Activated CD8-positive, alpha-beta memory T cell treated with anti-CD3 and anti-CD28 coated beads, Interleukin-2, amount 10 ng/mL, durations not matched to agents 7 days and 5 days (primary cell): ENCODE measurements around the gene CUEDC1. TPM values are rescaled to one million over a fixed set of nuclear protein-coding genes. Genes with fewer than 3 reads are reported as not detected.

Source experiments
- ATAC-seq: fragments of 150-1000 bp; cut with Tn5 transposase; one replicate; pipeline ENCODE4 v1.10.0; 2021; ENCODE audit warnings: moderate library complexity
- CTCF ChIA-PET: fragments of 350-600 bp; sonication (Branson Sonifier 250); formaldehyde crosslinking; loops from one replicate; lab custom pipeline; 2021; ENCODE audit warnings: antibody characterized with exemption; lab: Charles Lee
- DNase-seq: peaks from one replicate; pipeline ENCODE4 v3.0.0-alpha.2; 2020
- H3K27ac Mint-ChIP-seq: one replicate; pipeline ENCODE4 v1.8.0; 2021; ENCODE audit warnings: mild to moderate bottlenecking, mixed read lengths
- H3K27me3 Mint-ChIP-seq: one replicate; pipeline ENCODE4 v1.8.0; 2021; ENCODE audit warnings: mixed read lengths
- H3K36me3 Mint-ChIP-seq: one replicate; pipeline ENCODE4 v1.8.0; 2021; ENCODE audit warnings: mild to moderate bottlenecking, mixed read lengths
- H3K4me1 Mint-ChIP-seq: one replicate; pipeline ENCODE4 v1.8.0; 2021; ENCODE audit warnings: mixed read lengths
- H3K4me3 Mint-ChIP-seq: one replicate; pipeline ENCODE4 v1.8.0; 2021; ENCODE audit warnings: mild to moderate bottlenecking, moderate library complexity, mixed read lengths
- H3K9me3 Mint-ChIP-seq: one replicate; pipeline ENCODE4 v1.8.0; 2022; ENCODE audit warnings: low read depth, mixed read lengths
- total RNA-seq, 2 experiments: library from RNA; stranded (reverse); gene quantifications; one replicate each; pipeline ENCODE4 v1.2.3, GENCODE V29; 2021

The CUEDC1 gene
- total RNA-seq, 2 experiments from 2014 or later, result not detected

- Mint-ChIP-seq H3K36me3 (no peaks in the 10 kb centered on the region), H3K4me3 (no peak overlapping the region), H3K9me3 (no peaks in the 10 kb centered on the region), H3K4me1 (peaks cover 21% of the 10 kb centered on the region), H3K27ac (no peak overlapping the region), H3K27me3 (peaks cover 39% of the 10 kb centered on the region)
- ATAC-seq (no peak), DNase-seq (no peak)
- CTCF ChIA-PET, result interaction anchor here (1.2 kb wide), 1 partner anchor 248 kb away, joined by 5 read pairs; no protein-coding TSS in a partner anchor
Measured at GRCh38 chr17:57864273-57864672, 90.9 kb downstream of the CUEDC1 start.

- Mint-ChIP-seq H3K27me3 (peaks cover 46% of the 10 kb centered on the region), H3K36me3 (no peaks in the 10 kb centered on the region), H3K4me3 (no peak overlapping the region), H3K9me3 (no peaks in the 10 kb centered on the region), H3K4me1 (peaks cover 20% of the 10 kb centered on the region), H3K27ac (no peak overlapping the region)
- CTCF ChIA-PET, result no interaction called here
- no peak for ATAC-seq
- no peak for DNase-seq
Measured at GRCh38 chr17:57862694-57863667, 92.2 kb downstream of the CUEDC1 start.

- DNase-seq (no peak), ATAC-seq (no peak)
- CTCF ChIA-PET, result interaction anchor here (4.5 to 9.3 kb wide), 2 partner anchors 11 to 135 kb away, joined by 25 to 121 read pairs; partner anchors contain the start of gene MRPS23
- Mint-ChIP-seq H3K27me3 (peaks cover 46% of the 10 kb centered on the region), H3K36me3 (no peaks in the 10 kb centered on the region), H3K4me1 (peaks cover 14% of the 10 kb centered on the region), H3K9me3 (no peaks in the 10 kb centered on the region), H3K4me3 (no peak overlapping the region), H3K27ac (no peak overlapping the region)
Measured at GRCh38 chr17:57861790-57862693, 93.2 kb downstream of the CUEDC1 start.

- Mint-ChIP-seq H3K27ac (no peak overlapping the region), H3K36me3 (no peaks in the 10 kb centered on the region), H3K4me1 (peaks cover 14% of the 10 kb centered on the region), H3K27me3 (peaks cover 46% of the 10 kb centered on the region), H3K4me3 (peak overlapping the region; percentile 41), H3K9me3 (no peaks in the 10 kb centered on the region)
- CTCF ChIA-PET, result interaction anchor here (0.7 to 9.3 kb wide), 9 partner anchors 8 to 292 kb away, joined by 3 to 121 read pairs (median 22); partner anchors contain the start of gene MRPS23
- ATAC-seq (peak; percentile 60), DNase-seq (peak; percentile 47)
Measured at GRCh38 chr17:57861000-57861789, 94.0 kb downstream of the CUEDC1 start.

GRCh38 chr17:57860414-57860999, 94.7 kb downstream of the CUEDC1 start:
- Mint-ChIP-seq H3K27me3 (peaks cover 46% of the 10 kb centered on the region), H3K27ac (no peak overlapping the region), H3K36me3 (no peaks in the 10 kb centered on the region), H3K9me3 (no peaks in the 10 kb centered on the region), H3K4me3 (no peak overlapping the region), H3K4me1 (peaks cover 14% of the 10 kb centered on the region)
- ATAC-seq (no peak), DNase-seq (no peak)
- CTCF ChIA-PET, result interaction anchor here (0.7 to 9.3 kb wide), 13 partner anchors 9 to 293 kb away, joined by 3 to 121 read pairs (median 7); partner anchors contain the start of gene MRPS23

GRCh38 chr17:57859601-57860413, 95.4 kb downstream of the CUEDC1 start:
- CTCF ChIA-PET, result interaction anchor here (0.8 to 9.3 kb wide), 16 partner anchors 9 to 312 kb away, joined by 3 to 121 read pairs (median 6); partner anchors contain the start of gene MRPS23
- Mint-ChIP-seq H3K36me3 (no peaks in the 10 kb centered on the region), H3K27ac (no peak overlapping the region), H3K9me3 (no peaks in the 10 kb centered on the region), H3K4me3 (no peak overlapping the region), H3K4me1 (peaks cover 14% of the 10 kb centered on the region), H3K27me3 (peaks cover 46% of the 10 kb centered on the region)
- no peak for ATAC-seq
- no peak for DNase-seq

- DNase-seq, result no peak
- no peak for ATAC-seq
- peaks cover 14% of the 10 kb centered on the region for H3K4me1 Mint-ChIP-seq
- H3K4me3 Mint-ChIP-seq, result no peak overlapping the region
- H3K9me3 Mint-ChIP-seq, result no peaks in the 10 kb centered on the region
- peaks cover 39% of the 10 kb centered on the region for H3K27me3 Mint-ChIP-seq
- no peaks in the 10 kb centered on the region for H3K36me3 Mint-ChIP-seq
- H3K27ac Mint-ChIP-seq, result no peak overlapping the region
- CTCF ChIA-PET, result interaction anchor here (1.1 to 9.3 kb wide), 13 partner anchors 8 to 314 kb away, joined by 3 to 121 read pairs (median 8); partner anchors contain the start of genes CUEDC1 and MRPS23
Measured at GRCh38 chr17:57858838-57859237, 96.4 kb downstream of the CUEDC1 start.

- Mint-ChIP-seq H3K36me3 (no peaks in the 10 kb centered on the region), H3K27ac (no peak overlapping the region), H3K27me3 (peaks cover 27% of the 10 kb centered on the region), H3K9me3 (no peaks in the 10 kb centered on the region), H3K4me1 (peaks cover 12% of the 10 kb centered on the region), H3K4me3 (no peak overlapping the region)
- CTCF ChIA-PET, result interaction anchor here (0.7 to 9.3 kb wide), 12 partner anchors 24 to 314 kb away, joined by 3 to 121 read pairs (median 5); partner anchors contain the start of gene CUEDC1
- ATAC-seq (no peak), DNase-seq (no peak)
Measured at GRCh38 chr17:57856792-57857620, 98.2 kb downstream of the CUEDC1 start.

- Mint-ChIP-seq H3K36me3 (no peaks in the 10 kb centered on the region), H3K4me3 (no peak overlapping the region), H3K27ac (no peak overlapping the region), H3K27me3 (peaks cover 16% of the 10 kb centered on the region), H3K9me3 (no peaks in the 10 kb centered on the region), H3K4me1 (peaks cover 13% of the 10 kb centered on the region)
- no peak for ATAC-seq
- CTCF ChIA-PET, result interaction anchor here (0.6 to 9.3 kb wide), 4 partner anchors 19 to 728 kb away, joined by 3 to 121 read pairs (median 4); no protein-coding TSS in a partner anchor
- no peak for DNase-seq
Measured at GRCh38 chr17:57855391-57856035, 99.7 kb downstream of the CUEDC1 start.

- Mint-ChIP-seq H3K9me3 (no peaks in the 10 kb centered on the region), H3K36me3 (peaks cover 6% of the 10 kb centered on the region)
Measured at GRCh38 chr17:57853695-57854094, 101.5 kb downstream of the CUEDC1 start.

More at GRCh38 chr17:57853695-57854094, 101.5 kb downstream of the CUEDC1 start:
- Mint-ChIP-seq H3K27ac (no peak overlapping the region), H3K27me3 (peaks cover 3% of the 10 kb centered on the region), H3K4me3 (no peak overlapping the region), H3K4me1 (peaks cover 25% of the 10 kb centered on the region)
- no peak for DNase-seq
- CTCF ChIA-PET, result interaction anchor here (1.5 to 9.3 kb wide), 2 partner anchors 143 to 259 kb away, joined by 3 to 121 read pairs; no protein-coding TSS in a partner anchor
- no peak for ATAC-seq
